ENCODE data around the gene PPP1R3A. TPM values are rescaled to one million over a fixed set of nuclear protein-coding genes. Genes with fewer than 3 reads are reported as not detected.

Gene PPP1R3A
- total RNA-seq, 1 experiment from 2014 or later = not detected

DNA sequence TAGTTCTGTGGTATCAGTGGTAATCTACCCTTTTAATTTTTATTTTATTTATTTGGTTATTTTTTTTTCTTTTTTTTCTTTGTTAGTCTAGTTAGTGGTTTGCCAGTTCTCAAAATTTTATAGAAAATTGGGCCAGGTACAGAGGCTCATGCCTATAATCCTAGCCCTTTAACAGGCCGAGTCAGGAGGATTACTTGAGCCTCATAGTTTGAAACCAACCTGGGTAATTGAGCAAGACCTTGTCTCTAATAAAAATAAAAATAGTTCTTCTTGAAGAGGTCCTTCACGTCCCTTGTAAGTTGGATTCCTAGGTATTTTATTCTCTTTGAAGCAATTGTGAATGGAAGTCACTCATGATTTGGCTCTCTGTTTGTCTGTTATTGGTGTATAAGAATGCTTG lies 51.5 kb downstream of the PPP1R3A start (continued):
- TF ChIP-seq, protein P1, sequence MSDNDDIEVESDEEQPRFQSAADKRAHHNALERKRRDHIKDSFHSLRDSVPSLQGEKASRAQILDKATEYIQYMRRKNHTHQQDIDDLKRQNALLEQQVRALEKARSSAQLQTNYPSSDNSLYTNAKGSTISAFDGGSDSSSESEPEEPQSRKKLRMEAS (IDR thresholded peaks at IDR 0.05) = no peak

DNA sequence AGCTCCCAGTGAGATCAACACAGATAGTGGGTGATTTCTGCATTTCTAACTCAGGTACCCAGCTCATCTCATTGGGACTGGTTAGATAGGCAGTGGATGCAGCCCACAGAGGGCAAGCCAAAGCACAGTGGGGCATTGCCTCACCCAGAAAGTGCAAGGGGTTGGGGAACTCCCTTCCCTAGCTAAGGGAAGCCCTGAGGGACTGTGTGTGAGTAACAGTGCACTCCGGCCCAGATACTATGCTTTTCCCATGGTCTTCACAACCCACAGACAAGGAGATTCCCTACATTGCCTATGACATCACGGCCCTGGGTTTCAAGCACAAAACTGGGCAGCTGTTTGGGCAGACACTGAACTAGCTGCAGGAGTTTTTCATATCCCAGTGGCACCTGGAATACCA lies 62.8 kb downstream of the PPP1R3A start:
- H4K20me1 ChIP-seq (ENCODE audit: insufficient read depth) = no peaks in the 10 kb centered on the region
- H3K4me1 ChIP-seq (ENCODE audit: control insufficient read depth in 1 of 2, insufficient read depth in 2 of 2, low read length in 2 of 2) = no peaks in the 10 kb centered on the region
- ChIA-PET POLR2A (no interaction called here), CTCF (no interaction called here), RAD21 (ENCODE audit: low non-redundant PET in 1 of 2, low total read pairs in 2 of 2, uncharacterized antibody in 2 of 2, unreplicated experiment in 2 of 2) (no interaction called here)
- H3K9me2 ChIP-seq (ENCODE audit: insufficient read depth) = no peaks in the 10 kb centered on the region
- no peak overlapping the region for H3K4me2 ChIP-seq (ENCODE audit: low read length)
- no peaks in the 10 kb centered on the region for H3K9me3 ChIP-seq (ENCODE audit: control insufficient read depth in 1 of 2, insufficient read depth in 1 of 2, low read depth in 1 of 2, low read length in 2 of 2)
- BruUV-seq (replicated peaks) = no TSS peak
- ATAC-seq (no peak), DNase-seq (ENCODE audit: low read depth, low spot score) (no peak)
- H3K27me3 ChIP-seq (ENCODE audit: insufficient read depth, low read length) = no peaks in the 10 kb centered on the region
- intact Hi-C loops (cut with micrococcal nuclease) = no loop called here
- H3K4me3 ChIP-seq (replicated peaks in 1 of 2; ENCODE audit: low read depth in 1 of 2, low read length in 2 of 2) = no peak overlapping the region
- no peak overlapping the region for H3K27ac ChIP-seq (ENCODE audit: low read depth, low read length)
- no peak for TF ChIP-seq ZBTB33 (IDR thresholded peaks at IDR 0.05; ENCODE audit: extremely low read depth, insufficient replicate concordance, low read length)
- TF ChIP-seq POLR2AphosphoS5 (IDR thresholded peaks at IDR 0.05; ENCODE audit: low read depth, low read length) = no peak
- TF ChIP-seq CBX3 (IDR thresholded peaks at IDR 0.05; ENCODE audit: low read depth) = no peak
- TF ChIP-seq SP1 (IDR thresholded peaks at IDR 0.05; ENCODE audit: low read depth) = no peak
- no peak for TF ChIP-seq ELF1 (IDR thresholded peaks at IDR 0.05; ENCODE audit: borderline replicate concordance, low read depth)
- no peak for TF ChIP-seq EZH2phosphoT487 (IDR thresholded peaks at IDR 0.05; ENCODE audit: borderline replicate concordance)
- TF ChIP-seq CEBPB (IDR thresholded peaks at IDR 0.05; ENCODE audit: low read depth) = no peak
- no peak for TF ChIP-seq SRF (IDR thresholded peaks at IDR 0.05; ENCODE audit: low read depth)
- TF ChIP-seq EGR1 (IDR thresholded peaks at IDR 0.05; ENCODE audit: low read depth) = no peak
- no peaks in the 10 kb centered on the region for H3K79me2 ChIP-seq (ENCODE audit: insufficient read depth, low read length)
- H3K9ac ChIP-seq (ENCODE audit: low read length) = no peak overlapping the region
- no peaks in the 10 kb centered on the region for H3K36me3 ChIP-seq (ENCODE audit: control insufficient read depth in 1 of 2, insufficient read depth in 2 of 2, low read length in 2 of 2)
- no peak overlapping the region for H2AFZ ChIP-seq (ENCODE audit: low read depth, low read length, poor library complexity, severe bottlenecking)
